ENCODE results near the gene GREB1.

The GREB1 gene

DNA sequence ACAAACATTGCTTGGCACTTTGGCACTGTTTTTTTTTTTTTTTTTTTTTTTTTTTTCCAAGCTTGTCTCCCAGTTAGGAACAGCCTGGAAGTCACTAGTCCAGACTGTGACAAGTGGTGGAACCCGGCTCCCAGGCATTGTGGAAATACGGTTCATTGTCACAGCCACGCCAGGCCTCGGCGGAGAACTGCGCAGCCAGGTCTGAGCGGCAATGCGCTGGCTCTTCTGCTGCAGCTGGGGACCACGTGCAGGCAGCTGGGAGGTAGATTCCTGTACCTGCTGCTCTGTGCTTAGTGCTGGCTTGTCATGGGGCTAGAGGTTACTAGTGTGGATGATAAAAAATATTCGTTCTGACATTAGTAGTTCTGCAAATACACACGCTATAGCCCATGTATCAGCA is 131.2 kb downstream of the GREB1 start:
- H3K9ac ChIP-seq = no peak overlapping the region
- no peaks in the 10 kb centered on the region for H3K79me2 ChIP-seq
- no peak for TF ChIP-seq CTCF (IDR thresholded peaks at IDR 0.05)
- H3K4me1 ChIP-seq = no peaks in the 10 kb centered on the region
- H2AFZ ChIP-seq = no peak overlapping the region
- no peaks in the 10 kb centered on the region for H3K27me3 ChIP-seq (ENCODE audit: control insufficient read depth, insufficient read depth, low read length)
- H3K36me3 ChIP-seq (ENCODE audit: control insufficient read depth, insufficient read depth, low read length) = no peaks in the 10 kb centered on the region
- no peak overlapping the region for H3K4me2 ChIP-seq (ENCODE audit: low read length)
- no peaks in the 10 kb centered on the region for H3K9me3 ChIP-seq (ENCODE audit: control insufficient read depth, low read length)
- H3K4me3 ChIP-seq (ENCODE audit: low read depth, low read length) = no peak overlapping the region
- H3K27ac ChIP-seq = no peak overlapping the region

DNA sequence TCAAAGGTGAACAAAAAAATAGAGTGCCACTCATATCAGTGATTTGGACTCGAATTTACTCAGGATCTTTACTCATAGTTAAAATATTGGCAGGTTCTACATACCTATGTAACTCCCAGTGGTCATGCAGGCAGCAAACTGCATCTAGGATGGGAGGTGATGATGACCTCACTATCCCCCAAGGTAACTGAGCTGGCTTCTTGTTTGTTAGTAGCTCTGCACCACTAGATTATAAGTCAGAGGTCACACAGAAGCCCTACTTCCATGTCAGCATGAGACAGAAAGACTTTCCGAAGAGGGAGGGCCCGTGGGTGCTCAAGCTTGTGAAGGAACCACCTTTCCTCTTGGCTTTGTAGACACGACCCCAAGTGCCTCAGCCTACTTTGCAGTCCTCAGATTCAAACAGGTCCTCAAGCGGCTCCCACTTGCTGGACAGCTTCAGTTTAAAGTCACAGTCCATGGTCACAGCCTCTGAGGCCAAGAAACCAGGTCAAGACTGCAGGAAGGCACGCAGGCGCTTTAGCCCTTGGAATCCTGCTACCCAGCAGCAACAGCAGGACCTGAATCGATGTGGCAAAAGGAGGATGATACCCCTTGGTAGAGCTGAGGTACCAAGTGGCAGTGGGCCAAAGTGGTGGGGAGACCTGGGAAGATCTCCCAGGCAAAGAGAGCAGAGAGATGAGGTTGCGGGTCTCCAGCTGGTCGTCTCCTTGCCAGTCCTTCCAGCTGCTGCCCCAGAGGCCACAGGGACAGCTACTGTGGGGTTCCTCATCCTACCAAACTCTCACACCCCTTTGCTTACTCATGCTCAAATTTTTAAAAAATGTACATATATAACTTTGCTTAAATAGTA is 131.9 kb downstream of the GREB1 start:
- H3K9me3 ChIP-seq (ENCODE audit: control insufficient read depth, low read length) = no peaks in the 10 kb centered on the region
- no peak overlapping the region for H3K27ac ChIP-seq
- no peaks in the 10 kb centered on the region for H3K79me2 ChIP-seq
- TF ChIP-seq CTCF (IDR thresholded peaks at IDR 0.05) = no peak
- H3K27me3 ChIP-seq (ENCODE audit: control insufficient read depth, insufficient read depth, low read length) = no peaks in the 10 kb centered on the region
- H3K36me3 ChIP-seq (ENCODE audit: control insufficient read depth, insufficient read depth, low read length) = no peaks in the 10 kb centered on the region
- H3K4me3 ChIP-seq (ENCODE audit: low read depth, low read length) = no peak overlapping the region
- H3K4me1 ChIP-seq = no peaks in the 10 kb centered on the region
- H3K4me2 ChIP-seq (ENCODE audit: low read length) = no peak overlapping the region
- H2AFZ ChIP-seq = no peak overlapping the region
- no peak overlapping the region for H3K9ac ChIP-seq

DNA sequence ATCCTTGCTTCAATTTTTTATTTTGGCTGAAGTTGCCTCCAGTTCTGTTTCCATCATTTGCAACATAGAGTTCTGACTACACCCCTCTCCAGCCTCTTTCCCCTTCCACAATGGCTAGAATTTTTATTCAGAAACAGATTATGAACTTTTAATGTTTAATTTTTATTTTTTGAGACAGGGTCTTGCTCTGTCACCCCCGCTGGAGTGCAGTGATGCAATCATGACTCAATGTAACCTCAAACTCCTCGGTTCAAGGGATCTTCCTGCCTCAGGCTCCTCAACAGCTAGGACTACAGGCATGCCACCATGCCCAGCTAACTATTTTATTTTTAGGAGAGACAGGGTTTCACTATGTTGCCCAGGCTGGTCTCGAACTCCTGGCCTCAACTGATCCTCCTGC is 133.3 kb downstream of the GREB1 start:
- H3K27ac ChIP-seq = no peak overlapping the region
- no peak for TF ChIP-seq CTCF (IDR thresholded peaks at IDR 0.05)
- no peak overlapping the region for H2AFZ ChIP-seq
- H3K4me2 ChIP-seq (ENCODE audit: low read length) = no peak overlapping the region
- H3K9me3 ChIP-seq (ENCODE audit: control insufficient read depth, low read length) = no peaks in the 10 kb centered on the region
- no peaks in the 10 kb centered on the region for H3K27me3 ChIP-seq (ENCODE audit: control insufficient read depth, insufficient read depth, low read length)
- no peak overlapping the region for H3K4me3 ChIP-seq (ENCODE audit: low read depth, low read length)
- H3K4me1 ChIP-seq = no peaks in the 10 kb centered on the region
- no peaks in the 10 kb centered on the region for H3K36me3 ChIP-seq (ENCODE audit: control insufficient read depth, insufficient read depth, low read length)
- H3K9ac ChIP-seq = no peak overlapping the region
- no peaks in the 10 kb centered on the region for H3K79me2 ChIP-seq

- Histone ChIP-seq H3K36me3 (ENCODE audit: control insufficient read depth, insufficient read depth, low read length) (no peaks in the 10 kb centered on the region), H3K4me1 (no peaks in the 10 kb centered on the region), H3K27me3 (ENCODE audit: control insufficient read depth, insufficient read depth, low read length) (no peaks in the 10 kb centered on the region), H3K27ac (no peak overlapping the region), H3K4me2 (ENCODE audit: low read length) (no peak overlapping the region), H3K9ac (no peak overlapping the region), H3K9me3 (ENCODE audit: control insufficient read depth, low read length) (no peaks in the 10 kb centered on the region), H2AFZ (no peak overlapping the region), H3K79me2 (no peaks in the 10 kb centered on the region), H3K4me3 (ENCODE audit: low read depth, low read length) (no peak overlapping the region)
- TF ChIP-seq CTCF (IDR thresholded peaks at IDR 0.05) = no peak
These were observed 134.2 kb downstream of the GREB1 start for GRCh38 chr2:11667866-11668637.
